Loucy (cell line): ENCODE results near the gene LAMA4.

Experiments used
- CTCF ChIP-seq: fragments of 200-600 bp; sonication (generic); conservative IDR thresholded peaks from 2 replicates; pipeline ENCODE4 v1.5.1; 2014; ENCODE audit warnings: mild to moderate bottlenecking, antibody characterized with exemption, low read length
- EZH2phosphoT487 ChIP-seq: fragments of 200-600 bp; IDR thresholded peaks from 2 replicates; pipeline ENCODE4 v1.6.1; 2018; ENCODE audit warnings: antibody characterized with exemption, mild to moderate bottlenecking, moderate library complexity, borderline replicate concordance

GRCh38 chr6:112100561-112100960, 153.8 kb downstream of the LAMA4 start:
- TF ChIP-seq CTCF (no peak), EZH2phosphoT487 (no peak)
